Neural cell (in vitro differentiated cells): ENCODE data around the gene CASKIN2.

Experiments used
- CTCF ChIP-seq: fragments of 450-650 bp; IDR thresholded peaks from 2 replicates; pipeline ENCODE4 v1.5.1; 2014; ENCODE audit warnings: antibody characterized with exemption, mild to moderate bottlenecking, moderate library complexity; ENCODE audit not compliant: poor library complexity, severe bottlenecking
- EZH2 ChIP-seq: fragments of 200-600, 300-800 bp; shearing (Covaris generic), sonication (generic); IDR thresholded peaks from 2 replicates; pipeline ENCODE4 v1.6.1; 2014; ENCODE audit warnings: antibody characterized with exemption, low read length, borderline replicate concordance, mild to moderate bottlenecking; ENCODE audit not compliant: insufficient read depth, poor library complexity, severe bottlenecking
- TAF1 ChIP-seq: IDR thresholded peaks from 2 replicates; pipeline ENCODE4 v1.6.1; 2012; ENCODE audit warnings: low read depth

GRCh38 chr17:75472119-75472518 is 43.2 kb downstream of the CASKIN2 start:
- no peak for TF ChIP-seq CTCF
- no peak for TF ChIP-seq TAF1
- TF ChIP-seq EZH2, result no peak
